ENCODE results near the gene GANC. TPM values are rescaled to one million over a fixed set of nuclear protein-coding genes. Genes with fewer than 3 reads are reported as not detected.

The GANC gene
- total and polyA plus RNA-seq, 2 experiments from 2014 or later = 7.4 to 12.6 TPM

GRCh38 chr15:42283671-42284070 lies 10.7 kb downstream of the GANC start:
- no peak overlapping the region for H3K4me2 ChIP-seq
- H3K9me2 ChIP-seq (ENCODE audit: insufficient read depth) = no peaks in the 10 kb centered on the region
- H4K20me1 ChIP-seq (replicated peaks; ENCODE audit: insufficient read depth) = no peaks in the 10 kb centered on the region
- no peaks in the 10 kb centered on the region for H3K36me3 Mint-ChIP-seq (ENCODE audit: low read depth)
- ATAC-seq (no peak), DNase-seq (ENCODE audit: low spot score) (no peak)
- no peaks in the 10 kb centered on the region for H3K27me3 ChIP-seq (ENCODE audit: insufficient read depth)
- no peaks in the 10 kb centered on the region for H3K4me1 ChIP-seq (ENCODE audit: insufficient read depth)
- H3K4me3 ChIP-seq = no peak overlapping the region
- TF ChIP-seq CREB1 (CRISPR knock-in tag; IDR thresholded peaks at IDR 0.05; ENCODE audit: low read depth) (no peak), CTCF (conservative IDR thresholded peaks at IDR 0.05; ENCODE audit: low read depth in 2 of 2) (no peak), STAT1 (IDR thresholded peaks at IDR 0.05; ENCODE audit: unreplicated experiment) (no peak), POLR2AphosphoS5 (IDR thresholded peaks at IDR 0.05; ENCODE audit: low read depth) (no peak), JUNB (IDR thresholded peaks at IDR 0.05; ENCODE audit: unreplicated experiment) (no peak), NANOG (IDR thresholded peaks at IDR 0.05; ENCODE audit: borderline replicate concordance) (no peak), ZNF114 (CRISPR knock-in tag; IDR thresholded peaks at IDR 0.05) (no peak), EZH2 (IDR thresholded peaks at IDR 0.05; ENCODE audit: low read depth, unreplicated experiment) (no peak), ZNF331 (CRISPR knock-in tag; IDR thresholded peaks at IDR 0.05; ENCODE audit: low read depth) (no peak), EZH2phosphoT487 (IDR thresholded peaks at IDR 0.05; ENCODE audit: unreplicated experiment) (no peak), ZNF462 (CRISPR knock-in tag; IDR thresholded peaks at IDR 0.05) (no peak), REST (IDR thresholded peaks at IDR 0.05; ENCODE audit: unreplicated experiment) (no peak)
- TF ChIP-seq, protein P1, sequence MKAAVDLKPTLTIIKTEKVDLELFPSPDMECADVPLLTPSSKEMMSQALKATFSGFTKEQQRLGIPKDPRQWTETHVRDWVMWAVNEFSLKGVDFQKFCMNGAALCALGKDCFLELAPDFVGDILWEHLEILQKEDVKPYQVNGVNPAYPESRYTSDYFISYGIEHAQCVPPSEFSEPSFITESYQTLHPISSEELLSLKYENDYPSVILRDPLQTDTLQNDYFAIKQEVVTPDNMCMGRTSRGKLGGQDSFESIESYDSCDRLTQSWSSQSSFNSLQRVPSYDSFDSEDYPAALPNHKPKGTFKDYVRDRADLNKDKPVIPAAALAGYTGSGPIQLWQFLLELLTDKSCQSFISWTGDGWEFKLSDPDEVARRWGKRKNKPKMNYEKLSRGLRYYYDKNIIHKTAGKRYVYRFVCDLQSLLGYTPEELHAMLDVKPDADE (IDR thresholded peaks at IDR 0.05) = no peak
- H3K36me3 ChIP-seq (ENCODE audit: insufficient read depth) = no peaks in the 10 kb centered on the region
- H3K9me3 Mint-ChIP-seq = no peaks in the 10 kb centered on the region
- no peaks in the 10 kb centered on the region for H3K79me2 ChIP-seq (replicated peaks; ENCODE audit: insufficient read depth)
- H3K27me3 Mint-ChIP-seq (ENCODE audit: insufficient read depth, low read depth, poor library complexity) = no peaks in the 10 kb centered on the region
- no peak overlapping the region for H3K4me3 Mint-ChIP-seq
- H3K27ac Mint-ChIP-seq = no peak overlapping the region
- no peaks in the 10 kb centered on the region for H3F3A ChIP-seq (replicated peaks; ENCODE audit: low read depth)
- H2AFZ ChIP-seq = no peak overlapping the region
- H3K27ac ChIP-seq (ENCODE audit: low read depth) = no peak overlapping the region
- no peaks in the 10 kb centered on the region for H3K4me1 Mint-ChIP-seq

Data from GM23338 (cell line).